AG09319 (cell line): Measurements from ENCODE around the gene SNX30.

ENCODE experiments used
- DNase-seq: peaks from one replicate; pipeline ENCODE4 v3.0.0-alpha.2; 2010; ENCODE audit warnings: low read depth; ENCODE audit errors: extremely low read depth
- CTCF ChIP-seq: IDR thresholded peaks from 2 replicates; pipeline ENCODE4 v1.5.1; 2011; ENCODE audit warnings: low read depth, mild to moderate bottlenecking, inconsistent platforms, low read length, moderate library complexity

SNX30 gene

GRCh38 chr9:112784020-112784785 lies 33.6 kb downstream of the SNX30 start:
- no peak for DNase-seq
- TF ChIP-seq CTCF: no peak

- no peak for TF ChIP-seq CTCF
- DNase-seq: no peak
Observed at GRCh38 chr9:112785986-112786385, 35.4 kb downstream of the SNX30 start.

- TF ChIP-seq CTCF: no peak
- DNase-seq: no peak
Observed at GRCh38 chr9:112786829-112787520, 36.4 kb downstream of the SNX30 start.

GRCh38 chr9:112787978-112788377 lies 37.4 kb downstream of the SNX30 start:
- no peak for TF ChIP-seq CTCF
- DNase-seq: no peak

- TF ChIP-seq CTCF: no peak
- no peak for DNase-seq
Observed at GRCh38 chr9:112789473-112789872, 38.9 kb downstream of the SNX30 start.

- no peak for TF ChIP-seq CTCF
Observed at GRCh38 chr9:112789891-112790774, 39.6 kb downstream of the SNX30 start.

GRCh38 chr9:112792670-112793069 lies 42.1 kb downstream of the SNX30 start:
- no peak for TF ChIP-seq CTCF
- no peak for DNase-seq

More at GRCh38 chr9:112789891-112790774, 39.6 kb downstream of the SNX30 start:
- no peak for DNase-seq
